ENCODE results near the gene RIIAD1.
A peak's percentile ranks its signal among the peaks of the same experiment; 100 is the strongest.
"Not testable (repeated sequence)": the region's sequence is repeated elsewhere in the genome, so short reads cannot be mapped to it uniquely, and the experiment has no call there.

Gene RIIAD1

GRCh38 chr1:151737026-151737425 is 15.7 kb downstream of the RIIAD1 start:
- peak; percentile 35 for DNase-seq

- DNase-seq, result no peak
Measured at GRCh38 chr1:151737479-151737878, 16.2 kb downstream of the RIIAD1 start.

- peak; percentile 26 for DNase-seq
Measured at GRCh38 chr1:151739590-151740355, 18.5 kb downstream of the RIIAD1 start.

- no peak for DNase-seq
Measured at GRCh38 chr1:151741516-151741915, 20.2 kb downstream of the RIIAD1 start.

GRCh38 chr1:151756291-151756690 is 35.0 kb downstream of the RIIAD1 start:
- peak; percentile 25 for DNase-seq

GRCh38 chr1:151759241-151759640 is 37.9 kb downstream of the RIIAD1 start:
- no peak for DNase-seq

- DNase-seq, result no peak
Measured at GRCh38 chr1:151760597-151761385, 39.5 kb downstream of the RIIAD1 start.

GRCh38 chr1:151762941-151763921 is 41.9 kb downstream of the RIIAD1 start, which contains the start of gene MRPL9:
MRPL9 (minus strand) TSS chr1:151763496; CDS start chr1:151763479, 17 bp downstream.
- peak; percentile 84 for DNase-seq

- DNase-seq, result no peak
Measured at GRCh38 chr1:151763990-151764389, 42.7 kb downstream of the RIIAD1 start.

GRCh38 chr1:151768351-151769066 is 47.2 kb downstream of the RIIAD1 start:
- DNase-seq, result not testable (repeated sequence)

GRCh38 chr1:151769270-151769669 is 47.9 kb downstream of the RIIAD1 start:
- DNase-seq, result not testable (repeated sequence)

GRCh38 chr1:151773702-151774101 is 52.4 kb downstream of the RIIAD1 start:
- DNase-seq, result no peak

GRCh38 chr1:151774256-151774922 is 53.1 kb downstream of the RIIAD1 start:
- no peak for DNase-seq

GRCh38 chr1:151775894-151776664 is 54.8 kb downstream of the RIIAD1 start:
- no peak for DNase-seq

- DNase-seq, result no peak
Measured at GRCh38 chr1:151776665-151777062, 55.3 kb downstream of the RIIAD1 start.

- DNase-seq, result no peak
Measured at GRCh38 chr1:151777317-151777716, 56.0 kb downstream of the RIIAD1 start.
